Calu3 (cell line): ENCODE measurements around the gene KCNT1. TPM values are rescaled to one million over a fixed set of nuclear protein-coding genes. Genes with fewer than 3 reads are reported as not detected.

Experiments used
- BruUV-seq: library from RNA; stranded (reverse); fragments of 400-500 nt; replicated peaks from 2 replicates; lab custom pipeline; 2021; lab: Mats Ljungman, UMichigan
- CTCF ChIA-PET: fragments of 300-600 bp; sonication (Branson Sonifier 250); formaldehyde crosslinking; loops from one replicate; lab custom pipeline; 2022; ENCODE audit warnings: antibody characterized with exemption; lab: Charles Lee
- DNase-seq: peaks from one replicate; pipeline ENCODE4 v3.0.0; 2022
- H3K27ac Mint-ChIP-seq: one replicate; pipeline ENCODE4 v1.8.0; 2022; ENCODE audit warnings: mixed read lengths; ENCODE audit not compliant: unreplicated experiment
- H3K27me3 Mint-ChIP-seq: one replicate; pipeline ENCODE4 v1.8.0; 2022; ENCODE audit warnings: mixed read lengths; ENCODE audit not compliant: unreplicated experiment
- H3K36me3 Mint-ChIP-seq: one replicate; pipeline ENCODE4 v1.8.0; 2022; ENCODE audit warnings: mild to moderate bottlenecking, moderate library complexity, mixed read lengths; ENCODE audit not compliant: insufficient read depth, unreplicated experiment
- H3K4me1 Mint-ChIP-seq: one replicate; pipeline ENCODE4 v1.8.0; 2022; ENCODE audit warnings: mild to moderate bottlenecking, low read depth, mixed read lengths; ENCODE audit not compliant: unreplicated experiment
- H3K4me3 Mint-ChIP-seq: one replicate; pipeline ENCODE4 v1.8.0; 2022; ENCODE audit warnings: mild to moderate bottlenecking, low read depth, moderate library complexity, mixed read lengths; ENCODE audit not compliant: unreplicated experiment
- H3K9me3 Mint-ChIP-seq: one replicate; pipeline ENCODE4 v1.8.0; 2022; ENCODE audit warnings: low read depth, mixed read lengths; ENCODE audit not compliant: unreplicated experiment
- CTCF ChIP-seq: fragments of 200-600 bp; IDR thresholded peaks from one replicate; pipeline ENCODE4 v1.8.0; 2022; ENCODE audit warnings: antibody characterized with exemption; ENCODE audit not compliant: unreplicated experiment
- intact Hi-C: fragments of 100-400 bp; cut with micrococcal nuclease; formaldehyde crosslinking; loops from one replicate; pipeline ENCODE4 v1.10.0; 2022; ENCODE audit not compliant: unreplicated experiment
- total RNA-seq: library from RNA; stranded (reverse); gene quantifications from 2 replicates; pipeline ENCODE4 v1.2.3, GENCODE V29; 2022

Gene KCNT1
- total RNA-seq, 1 experiment from 2014 or later: not detected

GRCh38 chr9:135780626-135781025 is 78.6 kb downstream of the KCNT1 start:
- Mint-ChIP-seq H3K27ac (no peak overlapping the region), H3K4me3 (no peak overlapping the region)
- CTCF ChIA-PET: no interaction called here

GRCh38 chr9:135782946-135783345 is 81.0 kb downstream of the KCNT1 start:
- peaks cover 40% of the 10 kb centered on the region for H3K27me3 Mint-ChIP-seq
- no TSS peak for BruUV-seq

More at GRCh38 chr9:135780626-135781025, 78.6 kb downstream of the KCNT1 start:
- Mint-ChIP-seq H3K27me3 (peaks cover 38% of the 10 kb centered on the region), H3K9me3 (no peaks in the 10 kb centered on the region), H3K4me1 (no peaks in the 10 kb centered on the region), H3K36me3 (no peaks in the 10 kb centered on the region)
- intact Hi-C loops: no loop called here
- no peak for TF ChIP-seq CTCF
- BruUV-seq: no TSS peak
- no peak for DNase-seq

GRCh38 chr9:135783540-135784245 is 81.7 kb downstream of the KCNT1 start:
- intact Hi-C loops: no loop called here

More at GRCh38 chr9:135782946-135783345, 81.0 kb downstream of the KCNT1 start:
- H3K36me3 Mint-ChIP-seq: no peaks in the 10 kb centered on the region
- intact Hi-C loops: no loop called here
- no peak for TF ChIP-seq CTCF
- no peak for DNase-seq
- H3K9me3 Mint-ChIP-seq: no peaks in the 10 kb centered on the region
- H3K4me3 Mint-ChIP-seq: no peak overlapping the region
- H3K27ac Mint-ChIP-seq: no peak overlapping the region
- H3K4me1 Mint-ChIP-seq: no peaks in the 10 kb centered on the region
- CTCF ChIA-PET: no interaction called here

GRCh38 chr9:135785013-135785575 is 83.1 kb downstream of the KCNT1 start:
- CTCF ChIA-PET: no interaction called here
- intact Hi-C loops: no loop called here
- Mint-ChIP-seq H3K27ac (no peak overlapping the region), H3K36me3 (no peaks in the 10 kb centered on the region), H3K9me3 (no peaks in the 10 kb centered on the region), H3K4me3 (no peak overlapping the region), H3K27me3 (peaks cover 45% of the 10 kb centered on the region), H3K4me1 (no peaks in the 10 kb centered on the region)
- DNase-seq: no peak
- TF ChIP-seq CTCF: no peak
- no TSS peak for BruUV-seq

More at GRCh38 chr9:135783540-135784245, 81.7 kb downstream of the KCNT1 start:
- no peaks in the 10 kb centered on the region for H3K36me3 Mint-ChIP-seq
- no TSS peak for BruUV-seq
- H3K9me3 Mint-ChIP-seq: no peaks in the 10 kb centered on the region
- DNase-seq: no peak
- H3K27me3 Mint-ChIP-seq: peaks cover 42% of the 10 kb centered on the region
- no peak overlapping the region for H3K4me3 Mint-ChIP-seq
- H3K4me1 Mint-ChIP-seq: no peaks in the 10 kb centered on the region
- CTCF ChIA-PET: no interaction called here
- no peak for TF ChIP-seq CTCF
- no peak overlapping the region for H3K27ac Mint-ChIP-seq
